Measurements from ENCODE around the gene TXK.

GRCh38 chr4:48163746-48164145 lies 29.7 kb upstream of the TXK start:
- TF ChIP-seq CTCF (IDR thresholded peaks at IDR 0.05): no peak
- no peak for TF ChIP-seq POLR2A (IDR thresholded peaks at IDR 0.05)
- no peak for TF ChIP-seq POLR2AphosphoS5 (IDR thresholded peaks at IDR 0.05)
